ENCODE measurements around the gene GRID2IP. TPM values are rescaled to one million over a fixed set of nuclear protein-coding genes. Genes with fewer than 3 reads are reported as not detected.
A peak's percentile ranks its signal among the peaks of the same experiment; 100 is the strongest.
"Not testable (repeated sequence)": the region's sequence is repeated elsewhere in the genome, so short reads cannot be mapped to it uniquely, and the experiment has no call there.

Gene GRID2IP
- total RNA-seq, 2 experiments from 2014 or later = 0.18 to 0.23 TPM

DNA sequence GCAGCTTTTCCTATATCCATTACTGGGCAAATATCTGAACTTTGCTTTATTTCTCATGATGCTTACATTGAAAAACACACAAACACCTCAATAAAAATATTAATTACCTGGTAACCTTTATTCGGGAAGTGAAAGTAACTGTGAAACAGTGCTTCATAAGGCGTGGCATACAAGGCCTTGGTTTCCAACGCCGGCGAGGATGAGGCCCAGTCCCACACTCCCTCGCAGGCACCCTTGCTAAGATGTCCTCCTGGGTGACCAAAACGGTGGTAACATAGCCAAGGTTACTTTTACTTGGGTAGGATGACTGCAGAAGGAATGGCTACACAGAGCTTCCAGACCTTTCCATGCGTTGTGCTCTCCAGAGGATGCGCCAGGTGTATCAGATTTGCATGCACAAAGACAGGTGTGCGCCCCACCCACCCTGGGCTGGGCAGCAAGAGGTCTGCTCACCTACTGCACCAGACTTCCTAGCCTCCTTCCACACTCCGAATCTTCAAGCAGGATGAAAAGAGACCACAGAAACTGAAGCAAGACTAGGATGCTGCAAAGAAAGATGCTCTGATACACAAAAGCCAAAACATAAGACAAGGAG, 90.2 kb downstream of the GRID2IP start:
- no peak for ATAC-seq
- no peaks in the 10 kb centered on the region for H3K9me3 Mint-ChIP-seq
- no peak for DNase-seq
- peaks cover 2% of the 10 kb centered on the region for H3K4me1 Mint-ChIP-seq (ENCODE audit: low read depth)
- TF ChIP-seq, protein P1, sequence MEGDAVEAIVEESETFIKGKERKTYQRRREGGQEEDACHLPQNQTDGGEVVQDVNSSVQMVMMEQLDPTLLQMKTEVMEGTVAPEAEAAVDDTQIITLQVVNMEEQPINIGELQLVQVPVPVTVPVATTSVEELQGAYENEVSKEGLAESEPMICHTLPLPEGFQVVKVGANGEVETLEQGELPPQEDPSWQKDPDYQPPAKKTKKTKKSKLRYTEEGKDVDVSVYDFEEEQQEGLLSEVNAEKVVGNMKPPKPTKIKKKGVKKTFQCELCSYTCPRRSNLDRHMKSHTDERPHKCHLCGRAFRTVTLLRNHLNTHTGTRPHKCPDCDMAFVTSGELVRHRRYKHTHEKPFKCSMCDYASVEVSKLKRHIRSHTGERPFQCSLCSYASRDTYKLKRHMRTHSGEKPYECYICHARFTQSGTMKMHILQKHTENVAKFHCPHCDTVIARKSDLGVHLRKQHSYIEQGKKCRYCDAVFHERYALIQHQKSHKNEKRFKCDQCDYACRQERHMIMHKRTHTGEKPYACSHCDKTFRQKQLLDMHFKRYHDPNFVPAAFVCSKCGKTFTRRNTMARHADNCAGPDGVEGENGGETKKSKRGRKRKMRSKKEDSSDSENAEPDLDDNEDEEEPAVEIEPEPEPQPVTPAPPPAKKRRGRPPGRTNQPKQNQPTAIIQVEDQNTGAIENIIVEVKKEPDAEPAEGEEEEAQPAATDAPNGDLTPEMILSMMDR (IDR thresholded peaks at IDR 0.05) = no peak
- ChIA-PET POLR2A (interaction anchor here (0.6 kb wide), 1 partner anchor 1137 kb away, joined by 3 read pairs; no protein-coding TSS in a partner anchor), CTCF (interaction anchor here (1.4 kb wide), 1 partner anchor 13 kb away, joined by 4 read pairs; no protein-coding TSS in a partner anchor)
- H3K27ac Mint-ChIP-seq = no peak overlapping the region
- no peaks in the 10 kb centered on the region for H3K27me3 Mint-ChIP-seq
- peaks cover 11% of the 10 kb centered on the region for H3K36me3 Mint-ChIP-seq (ENCODE audit: low read depth)
- intact Hi-C loops (cut with micrococcal nuclease) = no loop called here
- no peak overlapping the region for H3K4me3 Mint-ChIP-seq

DNA sequence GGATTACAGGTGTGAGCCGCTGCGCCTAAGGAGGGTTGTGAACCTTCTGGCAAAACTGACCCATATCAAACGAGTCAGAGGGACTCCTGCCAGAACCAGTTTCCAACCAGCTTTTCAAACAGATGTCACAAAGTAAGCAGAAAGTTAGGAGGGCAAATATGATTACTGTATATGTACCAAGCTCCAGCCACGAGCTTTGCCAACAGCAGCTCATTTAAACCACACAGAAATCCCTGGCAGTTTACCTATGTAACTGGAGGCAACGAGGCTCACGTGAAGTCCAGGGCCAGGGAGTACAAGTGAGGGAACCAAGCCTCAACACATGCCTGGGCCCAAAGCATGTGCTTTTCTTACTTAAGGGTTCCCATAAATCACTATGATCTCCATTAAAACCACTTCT, 91.0 kb downstream of the GRID2IP start:
- no peak overlapping the region for H3K27ac Mint-ChIP-seq
- TF ChIP-seq, protein P1 (IDR thresholded peaks at IDR 0.05) = no peak
- intact Hi-C loops (cut with micrococcal nuclease) = no loop called here
- DNase-seq (no peak), ATAC-seq (no peak)
- no peaks in the 10 kb centered on the region for H3K27me3 Mint-ChIP-seq
- POLR2A ChIA-PET = interaction anchor here (0.6 to 1.0 kb wide), 2 partner anchors 14 to 1137 kb away, joined by 3 to 6 read pairs; no protein-coding TSS in a partner anchor
- no peaks in the 10 kb centered on the region for H3K9me3 Mint-ChIP-seq
- H3K4me1 Mint-ChIP-seq (ENCODE audit: low read depth) = peaks cover 2% of the 10 kb centered on the region
- CTCF ChIA-PET = interaction anchor here (1.4 kb wide), 1 partner anchor 13 kb away, joined by 4 read pairs; no protein-coding TSS in a partner anchor
- peaks cover 4% of the 10 kb centered on the region for H3K36me3 Mint-ChIP-seq (ENCODE audit: low read depth)
- H3K4me3 Mint-ChIP-seq = no peak overlapping the region

DNA sequence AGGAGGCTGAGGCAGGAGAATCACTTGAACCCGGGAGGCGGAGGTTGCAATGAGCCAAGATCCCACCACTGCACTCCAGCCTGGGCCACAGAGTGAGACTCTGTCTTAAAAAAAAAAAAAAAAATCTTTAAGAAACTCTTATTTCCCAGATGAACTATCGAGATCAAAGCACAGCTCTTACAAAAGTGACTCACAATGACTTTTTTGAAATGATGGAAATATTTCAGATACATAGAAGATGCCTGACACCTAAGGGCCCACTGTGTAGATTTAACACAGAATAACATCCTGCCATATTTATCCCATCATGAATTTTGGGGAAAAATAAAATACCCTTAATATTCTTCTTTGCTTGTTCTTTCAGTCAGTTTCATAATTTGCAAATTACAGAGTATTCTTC, 92.6 kb downstream of the GRID2IP start:
- H3K4me3 Mint-ChIP-seq; POLR2A ChIA-PET; DNase-seq; H3K4me1 Mint-ChIP-seq (ENCODE audit: low read depth); intact Hi-C loops (cut with micrococcal nuclease); H3K27me3 Mint-ChIP-seq; H3K27ac Mint-ChIP-seq; H3K9me3 Mint-ChIP-seq; H3K36me3 Mint-ChIP-seq (ENCODE audit: low read depth); CTCF ChIA-PET: not testable (repeated sequence)
- ATAC-seq = peak; percentile 58

DNA sequence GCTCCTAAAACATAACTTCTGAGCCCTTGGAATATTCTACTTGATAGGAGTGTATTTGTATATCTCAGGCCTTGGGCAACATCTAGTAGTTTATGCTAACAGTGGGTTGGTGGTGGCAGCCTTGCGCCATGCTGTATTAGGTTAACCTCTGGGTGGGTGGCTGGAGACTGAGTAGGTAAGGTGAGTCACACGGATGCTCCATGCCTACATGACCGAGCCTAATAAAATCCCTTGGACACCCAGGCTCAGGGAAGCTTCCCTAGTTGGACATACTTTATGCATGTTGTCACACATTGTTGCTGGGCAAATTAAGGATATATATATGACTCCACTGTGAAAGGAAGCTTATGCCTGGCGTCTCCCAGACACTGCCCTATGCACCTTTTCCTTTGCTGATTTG, 97.5 kb downstream of the GRID2IP start:
- Mint-ChIP-seq H3K4me1 (ENCODE audit: low read depth) (peaks cover 5% of the 10 kb centered on the region), H3K4me3 (no peak overlapping the region), H3K27ac (no peak overlapping the region), H3K36me3 (ENCODE audit: low read depth) (no peaks in the 10 kb centered on the region), H3K9me3 (no peaks in the 10 kb centered on the region), H3K27me3 (no peaks in the 10 kb centered on the region)
- ChIA-PET CTCF (no interaction called here), POLR2A (no interaction called here)
- ATAC-seq = no peak
- TF ChIP-seq, protein P1 (IDR thresholded peaks at IDR 0.05) = no peak
- no peak for DNase-seq
- intact Hi-C loops (cut with micrococcal nuclease) = no loop called here

DNA sequence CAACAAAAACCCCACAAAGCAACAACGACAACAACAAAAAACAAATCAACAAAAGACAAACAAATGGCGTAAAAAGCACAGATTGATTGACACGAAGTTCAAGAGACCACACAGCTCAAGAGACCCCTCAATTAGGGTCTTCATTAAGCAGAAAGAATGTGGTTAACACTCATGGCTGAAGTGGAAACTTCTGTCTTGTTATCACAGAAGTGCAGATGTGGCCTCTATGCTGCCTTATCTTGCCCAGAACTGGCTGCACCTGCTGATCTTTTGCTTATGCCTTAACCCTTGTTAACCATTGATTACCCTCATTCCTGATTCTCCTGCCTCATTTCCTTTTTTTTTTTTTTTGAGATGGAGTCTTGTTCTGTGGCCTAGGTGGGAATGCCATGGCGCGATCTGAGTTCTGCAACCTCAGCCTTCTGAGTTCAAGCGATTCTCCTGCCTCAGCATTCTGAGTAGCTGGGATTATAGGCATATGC, 100.0 kb downstream of the GRID2IP start:
- DNase-seq (no peak), ATAC-seq (no peak)
- intact Hi-C loops (cut with micrococcal nuclease) = no loop called here
- Mint-ChIP-seq H3K27me3 (no peaks in the 10 kb centered on the region), H3K27ac (no peak overlapping the region), H3K9me3 (no peaks in the 10 kb centered on the region), H3K4me3 (no peak overlapping the region), H3K4me1 (ENCODE audit: low read depth) (peaks cover 10% of the 10 kb centered on the region), H3K36me3 (ENCODE audit: low read depth) (peaks cover 3% of the 10 kb centered on the region)
- POLR2A ChIA-PET = no interaction called here
- CTCF ChIA-PET = interaction anchor here (0.6 kb wide), 1 partner anchor 250 kb away, joined by 3 read pairs; no protein-coding TSS in a partner anchor
- TF ChIP-seq, protein P1 (IDR thresholded peaks at IDR 0.05) = no peak

DNA sequence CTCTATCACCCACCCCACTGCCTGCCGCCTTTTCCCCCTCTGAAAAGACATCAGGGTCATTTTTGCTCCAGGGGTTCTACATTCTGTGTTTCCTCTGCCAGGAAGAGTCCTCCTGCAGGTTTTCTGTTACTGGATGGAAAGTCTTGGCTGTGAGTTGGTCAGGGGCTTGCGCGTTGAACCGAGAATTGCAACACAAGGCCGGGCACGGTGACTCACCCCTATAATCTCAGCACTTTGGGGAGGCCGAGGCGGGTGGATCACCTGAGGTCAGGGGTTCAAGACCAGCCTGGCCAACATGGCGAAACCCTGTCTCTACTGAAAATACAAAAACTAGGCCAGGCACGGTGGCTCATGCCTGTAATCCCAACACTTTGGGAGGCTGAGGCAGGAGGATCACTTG, 100.7 kb downstream of the GRID2IP start:
- POLR2A ChIA-PET; intact Hi-C loops (cut with micrococcal nuclease); DNase-seq; ATAC-seq; H3K4me3 Mint-ChIP-seq; H3K27ac Mint-ChIP-seq; H3K9me3 Mint-ChIP-seq; H3K27me3 Mint-ChIP-seq; CTCF ChIA-PET; H3K36me3 Mint-ChIP-seq (ENCODE audit: low read depth): not testable (repeated sequence)
- peaks cover 14% of the 10 kb centered on the region for H3K4me1 Mint-ChIP-seq (ENCODE audit: low read depth)

DNA sequence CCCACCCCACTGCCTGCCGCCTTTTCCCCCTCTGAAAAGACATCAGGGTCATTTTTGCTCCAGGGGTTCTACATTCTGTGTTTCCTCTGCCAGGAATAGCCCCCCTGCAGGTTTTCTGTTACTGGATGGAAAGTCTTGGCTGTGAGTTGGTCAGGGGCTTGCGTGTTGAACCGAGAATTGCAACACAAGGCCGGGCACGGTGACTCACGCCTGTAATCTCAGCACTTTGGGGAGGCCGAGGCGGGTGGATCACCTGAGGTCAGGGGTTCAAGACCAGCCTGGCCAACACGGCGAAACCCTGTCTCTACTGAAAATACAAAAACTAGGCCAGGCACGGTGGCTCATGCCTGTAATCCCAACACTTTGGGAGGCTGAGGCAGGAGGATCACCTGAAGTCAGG, 101.4 kb downstream of the GRID2IP start:
- POLR2A ChIA-PET; DNase-seq; CTCF ChIA-PET; H3K27me3 Mint-ChIP-seq; H3K27ac Mint-ChIP-seq; ATAC-seq; H3K4me3 Mint-ChIP-seq; intact Hi-C loops (cut with micrococcal nuclease); H3K9me3 Mint-ChIP-seq: not testable (repeated sequence)
- Mint-ChIP-seq H3K4me1 (ENCODE audit: low read depth) (peaks cover 21% of the 10 kb centered on the region), H3K36me3 (ENCODE audit: low read depth) (peaks cover 14% of the 10 kb centered on the region)
